Spleen (tissue), 7 donors: ENCODE measurements around the gene DCTN4.

Experiments used
- POLR2A ChIP-seq, 3 donors: fragments of 450-650 bp; IDR thresholded peaks; one replicate each; pipeline ENCODE4 v1.5.1; 2017; ENCODE audit warnings: antibody characterized with exemption in 3 of 3, mild to moderate bottlenecking in 1 of 3
- POLR2AphosphoS5 ChIP-seq, 3 donors: sonication (generic); formaldehyde crosslinking; IDR thresholded peaks; one replicate each; pipeline ENCODE4 v1.5.1; 2017; ENCODE audit warnings: antibody characterized with exemption in 3 of 3
- TF ChIP-seq, protein P1 (sequence below), 11 experiments: fragments of 200-600 bp in 7 of 11; fragments of 450-650 bp in 4 of 11; sonication (generic) in 4 of 11; IDR thresholded peaks in 8 of 11; conservative IDR thresholded peaks in 3 of 11; 1 replicate in 7 of 11; 2 replicates in 4 of 11; pipeline versions ENCODE4 v1.4.0 to v1.8.0; 2016 to 2021; ENCODE audit warnings: antibody characterized with exemption in 11 of 11, inconsistent platforms in 4 of 11, mild to moderate bottlenecking in 1 of 11
- donor health status: DM: no; HTN: no; CAD: no; lungs with moderate emphysema.
- donor health status: DM: no; HTN: no; CAD: no.
- donor health status: DM: no; HTN: no; CAD: no.

DNA sequence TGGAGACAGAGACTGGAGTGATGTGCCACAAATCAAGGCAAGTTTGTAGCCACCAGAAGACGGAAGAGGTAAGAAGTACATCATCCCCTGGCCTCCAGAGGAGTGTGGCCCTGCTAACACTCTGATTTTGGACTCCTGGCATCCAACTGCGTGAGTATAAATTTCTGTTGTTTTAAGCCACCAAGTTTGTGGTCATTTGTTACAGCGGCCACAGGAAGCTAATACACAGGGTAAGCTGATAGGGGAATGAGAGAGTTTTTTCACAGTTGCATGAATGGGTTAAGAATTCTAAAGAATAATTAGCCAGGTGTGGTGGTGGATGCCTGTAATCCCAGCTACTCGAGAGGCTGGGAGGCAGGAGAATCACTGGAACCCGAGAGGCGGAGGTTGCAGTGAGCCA lies 45.6 kb upstream of the DCTN4 start:
- no peak for TF ChIP-seq POLR2A (IDR thresholded peaks at IDR 0.05)
- TF ChIP-seq, protein P1, sequence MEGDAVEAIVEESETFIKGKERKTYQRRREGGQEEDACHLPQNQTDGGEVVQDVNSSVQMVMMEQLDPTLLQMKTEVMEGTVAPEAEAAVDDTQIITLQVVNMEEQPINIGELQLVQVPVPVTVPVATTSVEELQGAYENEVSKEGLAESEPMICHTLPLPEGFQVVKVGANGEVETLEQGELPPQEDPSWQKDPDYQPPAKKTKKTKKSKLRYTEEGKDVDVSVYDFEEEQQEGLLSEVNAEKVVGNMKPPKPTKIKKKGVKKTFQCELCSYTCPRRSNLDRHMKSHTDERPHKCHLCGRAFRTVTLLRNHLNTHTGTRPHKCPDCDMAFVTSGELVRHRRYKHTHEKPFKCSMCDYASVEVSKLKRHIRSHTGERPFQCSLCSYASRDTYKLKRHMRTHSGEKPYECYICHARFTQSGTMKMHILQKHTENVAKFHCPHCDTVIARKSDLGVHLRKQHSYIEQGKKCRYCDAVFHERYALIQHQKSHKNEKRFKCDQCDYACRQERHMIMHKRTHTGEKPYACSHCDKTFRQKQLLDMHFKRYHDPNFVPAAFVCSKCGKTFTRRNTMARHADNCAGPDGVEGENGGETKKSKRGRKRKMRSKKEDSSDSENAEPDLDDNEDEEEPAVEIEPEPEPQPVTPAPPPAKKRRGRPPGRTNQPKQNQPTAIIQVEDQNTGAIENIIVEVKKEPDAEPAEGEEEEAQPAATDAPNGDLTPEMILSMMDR (IDR thresholded peaks at IDR 0.05 in 8 of 11, conservative IDR thresholded peaks at IDR 0.05 in 3 of 11): no peak
- TF ChIP-seq POLR2AphosphoS5 (IDR thresholded peaks at IDR 0.05): no peak
